MM.1S (cell line): Measurements from ENCODE around the gene VAMP7.

Experiments used
- DNase-seq: peaks from one replicate; pipeline ENCODE4 v3.0.0-alpha.2; 2015
- H2AFZ ChIP-seq: fragments of 300-600 bp; sonication (generic); 2 replicates; pipeline ENCODE4 v1.6.0; 2016; ENCODE audit warnings: antibody characterized with exemption, low read length
- H3F3A ChIP-seq: fragments of 300-600 bp; sonication (generic); 2 replicates; pipeline ENCODE4 v1.6.1; 2016; ENCODE audit warnings: mild to moderate bottlenecking, antibody characterized with exemption, low read length, moderate library complexity, mixed read lengths; ENCODE audit not compliant: insufficient read depth
- H3K27ac ChIP-seq: fragments of 300-600 bp; sonication (generic); 2 replicates; pipeline ENCODE4 v1.5.1; 2016; ENCODE audit warnings: mild to moderate bottlenecking, low read length
- H3K27me3 ChIP-seq: fragments of 300-600 bp; sonication (generic); replicated peaks from 2 replicates; pipeline ENCODE4 v1.6.0; 2016; ENCODE audit warnings: low read length; ENCODE audit not compliant: insufficient read depth
- H3K36me3 ChIP-seq: fragments of 300-600 bp; sonication (generic); replicated peaks from 2 replicates; pipeline ENCODE4 v1.6.1; 2016; ENCODE audit warnings: mild to moderate bottlenecking, low read length, mixed read lengths; ENCODE audit not compliant: insufficient read depth
- H3K4me1 ChIP-seq: fragments of 300-600 bp; sonication (generic); 2 replicates; pipeline ENCODE4 v1.6.1; 2016; ENCODE audit warnings: low read length, mixed read lengths
- H3K4me2 ChIP-seq: fragments of 300-600 bp; sonication (generic); 2 replicates; pipeline ENCODE4 v1.6.0; 2016; ENCODE audit warnings: low read depth, low read length
- H3K4me3 ChIP-seq: fragments of 300-600 bp; sonication (generic); 2 replicates; pipeline ENCODE4 v1.5.1; 2016; ENCODE audit warnings: low read length, mixed read lengths
- H3K79me2 ChIP-seq: fragments of 300-600 bp; sonication (generic); 2 replicates; pipeline ENCODE4 v1.6.1; 2016; ENCODE audit warnings: mixed run types, low read length, mixed read lengths
- H3K9ac ChIP-seq: fragments of 300-600 bp; sonication (generic); 2 replicates; pipeline ENCODE4 v1.6.1; 2016; ENCODE audit warnings: low read length, mixed read lengths
- H3K9me2 ChIP-seq: fragments of 300-600 bp; sonication (generic); replicated peaks from 2 replicates; pipeline ENCODE4 v1.6.1; 2016; ENCODE audit warnings: mild to moderate bottlenecking, low read length, mixed read lengths; ENCODE audit not compliant: insufficient read depth
- H3K9me3 ChIP-seq: fragments of 300-600 bp; sonication (generic); replicated peaks from 2 replicates; pipeline ENCODE4 v1.6.1; 2016; ENCODE audit warnings: mild to moderate bottlenecking, low read length, mixed read lengths; ENCODE audit not compliant: insufficient read depth
- H4K20me1 ChIP-seq: fragments of 300-600 bp; sonication (generic); 2 replicates; pipeline ENCODE4 v1.6.1; 2016; ENCODE audit warnings: mild to moderate bottlenecking, low read length, moderate library complexity, mixed read lengths; ENCODE audit not compliant: insufficient read depth
- CTCF ChIP-seq: fragments of 300-600 bp; sonication (generic); IDR thresholded peaks from 2 replicates; pipeline ENCODE4 v1.5.1; 2016; ENCODE audit warnings: antibody characterized with exemption, low read length, mixed read lengths
- EZH2 ChIP-seq: fragments of 300-600 bp; sonication (generic); optimal IDR thresholded peaks from 2 replicates; pipeline ENCODE3; 2017; ENCODE audit warnings: low read depth, mild to moderate bottlenecking, antibody characterized with exemption, low read length, mixed read lengths
- EZH2phosphoT487 ChIP-seq: fragments of 300-600 bp; sonication (generic); IDR thresholded peaks from 2 replicates; pipeline ENCODE4 v1.6.1; 2018; ENCODE audit warnings: antibody characterized with exemption, low read length

The VAMP7 gene

GRCh38 chrX:155951237-155951789, 70.2 kb downstream of the VAMP7 start:
- Histone ChIP-seq H3K36me3 (no peaks in the 10 kb centered on the region), H3F3A (no peaks in the 10 kb centered on the region), H3K79me2 (no peaks in the 10 kb centered on the region), H4K20me1 (no peaks in the 10 kb centered on the region), H3K4me2 (no peak overlapping the region), H3K27me3 (no peaks in the 10 kb centered on the region), H3K9me3 (no peaks in the 10 kb centered on the region), H3K9ac (no peak overlapping the region), H3K27ac (no peak overlapping the region), H2AFZ (no peak overlapping the region), H3K4me3 (no peak overlapping the region), H3K4me1 (peaks cover 7% of the 10 kb centered on the region; the same call in 1 of the 2 replicates), H3K9me2 (no peaks in the 10 kb centered on the region)
- no peak for DNase-seq
- TF ChIP-seq CTCF = no peak
- no peak for TF ChIP-seq EZH2phosphoT487
- TF ChIP-seq EZH2 = no peak

GRCh38 chrX:155953055-155953454, 71.9 kb downstream of the VAMP7 start:
- H3K4me2 ChIP-seq = no peak overlapping the region
- no peaks in the 10 kb centered on the region for H3F3A ChIP-seq
- H3K9me2 ChIP-seq = no peaks in the 10 kb centered on the region
- peaks cover 7% of the 10 kb centered on the region; the same call in 1 of the 2 replicates for H3K4me1 ChIP-seq
- H3K9ac ChIP-seq = no peak overlapping the region
- no peaks in the 10 kb centered on the region for H3K79me2 ChIP-seq
- H3K9me3 ChIP-seq = no peaks in the 10 kb centered on the region
- H3K36me3 ChIP-seq = no peaks in the 10 kb centered on the region
- no peaks in the 10 kb centered on the region for H4K20me1 ChIP-seq
- H2AFZ ChIP-seq = no peak overlapping the region
- H3K4me3 ChIP-seq = no peak overlapping the region
- no peak for DNase-seq
- H3K27me3 ChIP-seq = no peaks in the 10 kb centered on the region
- no peak for TF ChIP-seq EZH2
- H3K27ac ChIP-seq = no peak overlapping the region; the same call in 1 of the 2 replicates

GRCh38 chrX:155954793-155955192, 73.6 kb downstream of the VAMP7 start:
- Histone ChIP-seq H3F3A (no peaks in the 10 kb centered on the region), H2AFZ (no peak overlapping the region), H3K79me2 (no peaks in the 10 kb centered on the region), H3K9ac (no peak overlapping the region), H3K9me3 (no peaks in the 10 kb centered on the region), H3K27me3 (no peaks in the 10 kb centered on the region), H3K4me1 (peaks cover 7% of the 10 kb centered on the region; the same call in 1 of the 2 replicates), H3K9me2 (no peaks in the 10 kb centered on the region), H3K36me3 (no peaks in the 10 kb centered on the region), H3K4me2 (no peak overlapping the region), H4K20me1 (no peaks in the 10 kb centered on the region), H3K4me3 (no peak overlapping the region), H3K27ac (no peak overlapping the region)
- TF ChIP-seq EZH2 (no peak), CTCF (no peak), EZH2phosphoT487 (no peak)
- DNase-seq = no peak

- H3K4me1 ChIP-seq = peaks cover 7% of the 10 kb centered on the region; the same call in 1 of the 2 replicates
- no peak overlapping the region for H3K4me3 ChIP-seq
- no peaks in the 10 kb centered on the region for H3K9me2 ChIP-seq
- H3K9me3 ChIP-seq = no peaks in the 10 kb centered on the region
- DNase-seq = no peak
- no peak overlapping the region for H2AFZ ChIP-seq
- no peak overlapping the region for H3K9ac ChIP-seq
- no peaks in the 10 kb centered on the region for H4K20me1 ChIP-seq
- H3K27me3 ChIP-seq = no peaks in the 10 kb centered on the region
- no peaks in the 10 kb centered on the region for H3K36me3 ChIP-seq
- no peaks in the 10 kb centered on the region for H3K79me2 ChIP-seq
- TF ChIP-seq EZH2 (no peak), CTCF (no peak), EZH2phosphoT487 (no peak)
- no peaks in the 10 kb centered on the region for H3F3A ChIP-seq
- H3K4me2 ChIP-seq = no peak overlapping the region
- no peak overlapping the region for H3K27ac ChIP-seq
Measured at GRCh38 chrX:155956099-155956498, 75.0 kb downstream of the VAMP7 start.
